Brain microvascular endothelial cell (primary cell): ENCODE data around the gene CD36.

Experiments used
- DNase-seq: peaks from one replicate; pipeline ENCODE4 v3.0.0-alpha.2; 2020
- H3K27ac ChIP-seq: fragments of 250-450 bp; sonication (Bioruptor Pico); 2 replicates; pipeline ENCODE4 v1.5.1; 2020; ENCODE audit warnings: mild to moderate bottlenecking, moderate library complexity
- H3K27me3 ChIP-seq: fragments of 250-450 bp; sonication (Bioruptor Pico); replicated peaks from 2 replicates; pipeline ENCODE4 v1.5.1; 2020; ENCODE audit warnings: mild to moderate bottlenecking
- H3K36me3 ChIP-seq: fragments of 250-450 bp; sonication (Bioruptor Pico); replicated peaks from 2 replicates; pipeline ENCODE4 v1.5.1; 2020; ENCODE audit warnings: mild to moderate bottlenecking
- H3K4me3 ChIP-seq: 2 replicates; pipeline ENCODE4 v1.5.1; 2011; ENCODE audit warnings: low read depth, mild to moderate bottlenecking, control low read depth, low read length, moderate library complexity
- in situ Hi-C: cut with HindIII; loops from 2 replicates; pipeline ENCODE4 v1.10.0; 2017; ENCODE audit warnings: low sequenced_read_pairs, low pct_ligation_motif_present
- TF ChIP-seq, protein P1 (sequence below): IDR thresholded peaks from 2 replicates; pipeline ENCODE4 v1.5.1; 2011; ENCODE audit warnings: low read depth, mild to moderate bottlenecking, moderate library complexity, low read length, control low read depth, inconsistent platforms; ENCODE audit errors: missing control alignments

The CD36 gene

DNA sequence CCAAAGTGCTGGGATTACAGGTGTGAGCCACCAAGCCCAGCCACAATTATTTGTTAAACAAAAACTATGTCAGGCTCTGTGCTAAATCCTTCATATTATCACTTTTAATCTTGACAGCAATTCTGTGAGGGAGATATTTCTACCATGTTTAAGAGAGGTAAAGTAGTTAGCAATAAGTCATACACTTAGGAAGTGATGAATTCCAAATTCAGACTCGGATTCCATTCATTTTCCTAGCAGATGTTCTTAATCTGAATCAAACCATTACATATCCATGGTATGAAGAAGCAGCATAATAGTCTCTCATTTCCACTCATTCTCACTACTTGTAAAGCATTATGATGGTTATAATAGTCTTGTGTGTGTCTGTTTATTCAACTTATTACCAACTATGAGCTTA is 2.9 kb upstream of the CD36 start:
- TF ChIP-seq, protein P1, sequence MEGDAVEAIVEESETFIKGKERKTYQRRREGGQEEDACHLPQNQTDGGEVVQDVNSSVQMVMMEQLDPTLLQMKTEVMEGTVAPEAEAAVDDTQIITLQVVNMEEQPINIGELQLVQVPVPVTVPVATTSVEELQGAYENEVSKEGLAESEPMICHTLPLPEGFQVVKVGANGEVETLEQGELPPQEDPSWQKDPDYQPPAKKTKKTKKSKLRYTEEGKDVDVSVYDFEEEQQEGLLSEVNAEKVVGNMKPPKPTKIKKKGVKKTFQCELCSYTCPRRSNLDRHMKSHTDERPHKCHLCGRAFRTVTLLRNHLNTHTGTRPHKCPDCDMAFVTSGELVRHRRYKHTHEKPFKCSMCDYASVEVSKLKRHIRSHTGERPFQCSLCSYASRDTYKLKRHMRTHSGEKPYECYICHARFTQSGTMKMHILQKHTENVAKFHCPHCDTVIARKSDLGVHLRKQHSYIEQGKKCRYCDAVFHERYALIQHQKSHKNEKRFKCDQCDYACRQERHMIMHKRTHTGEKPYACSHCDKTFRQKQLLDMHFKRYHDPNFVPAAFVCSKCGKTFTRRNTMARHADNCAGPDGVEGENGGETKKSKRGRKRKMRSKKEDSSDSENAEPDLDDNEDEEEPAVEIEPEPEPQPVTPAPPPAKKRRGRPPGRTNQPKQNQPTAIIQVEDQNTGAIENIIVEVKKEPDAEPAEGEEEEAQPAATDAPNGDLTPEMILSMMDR = no peak
- Histone ChIP-seq H3K27ac (no peak overlapping the region), H3K36me3 (no peaks in the 10 kb centered on the region), H3K27me3 (no peaks in the 10 kb centered on the region), H3K4me3 (no peak overlapping the region)
- DNase-seq = no peak
- in situ Hi-C loops = no loop called here

DNA sequence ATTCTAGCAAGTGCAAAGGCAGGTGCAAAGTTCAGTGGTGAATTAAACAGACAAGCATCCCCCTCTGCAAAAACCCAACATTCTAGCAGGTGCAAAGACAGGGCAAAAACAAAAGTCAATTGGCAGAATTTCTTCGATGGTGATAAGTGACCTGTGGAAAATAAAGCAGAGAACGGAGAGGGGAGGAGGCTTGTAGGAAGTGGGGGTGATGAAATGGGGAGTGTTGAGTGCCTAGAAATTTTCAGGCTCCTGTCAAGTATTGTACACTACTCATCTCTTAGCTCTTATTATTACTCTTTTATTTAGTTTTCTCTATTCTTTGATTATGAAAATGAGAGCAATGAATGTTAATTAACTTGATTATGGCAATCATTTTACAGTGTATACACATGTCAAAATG is 2.4 kb upstream of the CD36 start:
- TF ChIP-seq, protein P1 = no peak
- no peaks in the 10 kb centered on the region for H3K36me3 ChIP-seq
- in situ Hi-C loops = no loop called here
- H3K27ac ChIP-seq = no peak overlapping the region
- no peak for DNase-seq
- no peak overlapping the region for H3K4me3 ChIP-seq
- H3K27me3 ChIP-seq = no peaks in the 10 kb centered on the region

DNA sequence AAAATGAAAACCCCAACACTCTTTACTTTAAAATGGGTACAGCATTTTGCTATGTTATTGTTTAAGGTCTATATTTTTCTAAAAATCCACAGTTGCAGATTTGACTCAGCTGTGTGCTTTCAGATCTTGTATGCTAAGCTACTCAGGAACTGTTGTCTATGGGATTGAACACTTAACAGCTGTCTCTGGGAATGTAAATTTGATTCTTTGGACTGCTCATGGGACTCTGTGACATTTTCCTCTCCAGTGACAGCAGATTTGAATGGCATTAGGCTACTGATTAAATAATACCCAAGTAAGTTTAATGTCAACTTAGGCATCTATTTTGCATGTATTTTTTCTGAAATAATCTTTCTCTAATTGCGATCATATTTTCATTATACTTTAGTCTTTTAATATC is 1.7 kb upstream of the CD36 start:
- H3K36me3 ChIP-seq = no peaks in the 10 kb centered on the region
- H3K27me3 ChIP-seq = no peaks in the 10 kb centered on the region
- no peak overlapping the region for H3K27ac ChIP-seq
- no peak for DNase-seq
- TF ChIP-seq, protein P1 = no peak
- H3K4me3 ChIP-seq = no peak overlapping the region
- in situ Hi-C loops = no loop called here

DNA sequence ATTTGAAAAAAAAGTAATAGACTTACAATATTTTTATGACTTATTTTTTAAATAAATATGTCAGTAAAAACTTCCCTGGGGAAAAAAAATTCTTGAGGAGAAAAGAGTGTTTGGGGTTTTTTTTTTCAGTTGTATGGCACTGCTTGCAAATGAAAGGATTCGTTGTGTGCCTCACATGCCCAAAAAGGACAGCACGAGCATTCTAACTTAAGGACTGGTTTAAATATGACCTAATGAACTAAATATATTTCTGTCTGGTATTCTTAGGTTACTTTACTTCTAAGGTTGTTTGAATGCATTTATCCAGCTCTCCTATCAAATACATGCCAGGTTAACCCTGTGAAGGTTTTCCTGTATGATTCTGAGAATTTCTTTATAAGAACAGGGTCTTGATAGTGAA is 988 bp upstream of the CD36 start:
- in situ Hi-C loops = no loop called here
- Histone ChIP-seq H3K36me3 (no peaks in the 10 kb centered on the region), H3K27me3 (no peaks in the 10 kb centered on the region), H3K4me3 (no peak overlapping the region), H3K27ac (no peak overlapping the region)
- TF ChIP-seq, protein P1 = no peak
- DNase-seq = no peak

DNA sequence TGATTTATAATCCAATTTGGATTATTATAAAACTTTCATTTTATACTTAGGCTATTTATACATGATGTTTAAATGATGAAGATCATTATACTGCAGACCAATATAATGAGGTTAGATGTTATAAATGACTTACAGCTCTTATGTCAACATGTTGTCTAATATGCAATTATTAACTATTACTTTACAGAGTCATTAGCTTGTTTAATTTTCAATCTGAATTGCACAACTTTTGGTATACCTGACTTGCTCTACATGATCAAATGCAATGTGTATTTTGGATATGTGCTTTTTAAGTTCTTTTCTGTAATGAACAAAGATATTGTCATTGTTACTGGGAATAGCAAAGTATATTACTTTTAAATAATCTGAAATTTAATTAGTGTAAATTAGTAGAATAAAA is 569 bp downstream of the CD36 start:
- H3K4me3 ChIP-seq = no peak overlapping the region
- no peak overlapping the region for H3K27ac ChIP-seq
- H3K36me3 ChIP-seq = no peaks in the 10 kb centered on the region
- H3K27me3 ChIP-seq = no peaks in the 10 kb centered on the region
- TF ChIP-seq, protein P1 = no peak
- in situ Hi-C loops = no loop called here
- no peak for DNase-seq

DNA sequence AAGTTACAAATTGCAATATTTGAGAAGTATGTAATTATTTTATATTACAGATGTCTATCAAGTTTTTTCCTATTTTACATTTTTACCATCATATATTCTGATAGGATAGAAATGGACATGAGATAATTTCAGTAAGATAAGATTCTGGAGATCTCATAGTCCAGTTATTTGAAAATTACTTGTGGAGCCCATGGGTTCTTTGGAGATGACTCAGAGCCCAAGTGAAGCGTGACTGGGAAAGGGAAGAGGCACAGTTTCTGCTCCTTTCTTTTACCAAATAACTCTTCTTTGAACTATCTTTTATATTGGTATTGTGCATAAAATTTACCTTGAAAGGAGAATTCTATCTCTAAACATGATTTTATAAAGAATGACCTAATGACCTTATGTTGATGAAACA is 2.4 kb downstream of the CD36 start:
- no peaks in the 10 kb centered on the region for H3K27me3 ChIP-seq
- no peaks in the 10 kb centered on the region for H3K36me3 ChIP-seq
- H3K4me3 ChIP-seq = no peak overlapping the region
- DNase-seq = peak; percentile 62
- TF ChIP-seq, protein P1 = no peak
- in situ Hi-C loops = no loop called here
- H3K27ac ChIP-seq = no peak overlapping the region
